Stimulated activated CD8-positive, alpha-beta memory T cell treated with anti-CD3 and anti-CD28 coated beads, Interleukin-7, amount 100 ng/mL, for 24 hours (primary cell): ENCODE results near the gene SPOUT1.
A peak's percentile ranks its signal among the peaks of the same experiment; 100 is the strongest.
"Not testable (repeated sequence)": the region's sequence is repeated elsewhere in the genome, so short reads cannot be mapped to it uniquely, and the experiment has no call there.

Source experiments
- DNase-seq: peaks from one replicate; pipeline ENCODE4 v3.0.0-alpha.2; 2020; ENCODE audit warnings: low read depth

Gene SPOUT1

GRCh38 chr9:128829477-128830251 is at the start of gene SPOUT1:
SPOUT1 (minus strand) TSS chr9:128829794; CDS start chr9:128829780, 14 bp downstream.
- peak; percentile 87 for DNase-seq

- no peak for DNase-seq
Observed at GRCh38 chr9:128877852-128878251, 48.3 kb upstream of the SPOUT1 start.

- DNase-seq, result not testable (repeated sequence)
Observed at GRCh38 chr9:128870941-128871265, 41.3 kb upstream of the SPOUT1 start.

- no peak for DNase-seq
Observed at GRCh38 chr9:128870128-128870940, 40.7 kb upstream of the SPOUT1 start.

GRCh38 chr9:128863647-128864046 is 34.1 kb upstream of the SPOUT1 start:
- peak; percentile 78 for DNase-seq

GRCh38 chr9:128862401-128862851 is 32.8 kb upstream of the SPOUT1 start:
- DNase-seq, result no peak

- no peak for DNase-seq
Observed at GRCh38 chr9:128861501-128861900, 31.9 kb upstream of the SPOUT1 start.

GRCh38 chr9:128860937-128861336 is 31.3 kb upstream of the SPOUT1 start:
- DNase-seq, result no peak

GRCh38 chr9:128858476-128858875 is 28.9 kb upstream of the SPOUT1 start:
- DNase-seq, result not testable (repeated sequence)

- not testable (repeated sequence) for DNase-seq
Observed at GRCh38 chr9:128854454-128854853, 24.9 kb upstream of the SPOUT1 start.

- not testable (repeated sequence) for DNase-seq
Observed at GRCh38 chr9:128852646-128853045, 23.1 kb upstream of the SPOUT1 start.

- DNase-seq, result not testable (repeated sequence)
Observed at GRCh38 chr9:128851779-128852600, 22.4 kb upstream of the SPOUT1 start.

GRCh38 chr9:128851024-128851423 is 21.4 kb upstream of the SPOUT1 start:
- DNase-seq, result not testable (repeated sequence)

GRCh38 chr9:128847803-128848202 is 18.2 kb upstream of the SPOUT1 start:
- no peak for DNase-seq

GRCh38 chr9:128846680-128847030 is 17.1 kb upstream of the SPOUT1 start:
- DNase-seq, result no peak

GRCh38 chr9:128845186-128845931 is 15.8 kb upstream of the SPOUT1 start:
- no peak for DNase-seq

- DNase-seq, result not testable (repeated sequence)
Observed at GRCh38 chr9:128843171-128843570, 13.6 kb upstream of the SPOUT1 start.

GRCh38 chr9:128841694-128842492 is 12.3 kb upstream of the SPOUT1 start:
- no peak for DNase-seq

- no peak for DNase-seq
Observed at GRCh38 chr9:128840524-128840923, 10.9 kb upstream of the SPOUT1 start.

- DNase-seq, result no peak
Observed at GRCh38 chr9:128838338-128838737, 8.7 kb upstream of the SPOUT1 start.
